ENCODE measurements around the gene SLC22A3.

- no peak for TF ChIP-seq CTCF (IDR thresholded peaks at IDR 0.05)
- no peak for TF ChIP-seq POLR2A (IDR thresholded peaks at IDR 0.05)
These were observed 10.9 kb upstream of the SLC22A3 start for GRCh38 chr6:160337301-160337700.
